ENCODE data around the gene SRGAP1.

Gene SRGAP1

DNA sequence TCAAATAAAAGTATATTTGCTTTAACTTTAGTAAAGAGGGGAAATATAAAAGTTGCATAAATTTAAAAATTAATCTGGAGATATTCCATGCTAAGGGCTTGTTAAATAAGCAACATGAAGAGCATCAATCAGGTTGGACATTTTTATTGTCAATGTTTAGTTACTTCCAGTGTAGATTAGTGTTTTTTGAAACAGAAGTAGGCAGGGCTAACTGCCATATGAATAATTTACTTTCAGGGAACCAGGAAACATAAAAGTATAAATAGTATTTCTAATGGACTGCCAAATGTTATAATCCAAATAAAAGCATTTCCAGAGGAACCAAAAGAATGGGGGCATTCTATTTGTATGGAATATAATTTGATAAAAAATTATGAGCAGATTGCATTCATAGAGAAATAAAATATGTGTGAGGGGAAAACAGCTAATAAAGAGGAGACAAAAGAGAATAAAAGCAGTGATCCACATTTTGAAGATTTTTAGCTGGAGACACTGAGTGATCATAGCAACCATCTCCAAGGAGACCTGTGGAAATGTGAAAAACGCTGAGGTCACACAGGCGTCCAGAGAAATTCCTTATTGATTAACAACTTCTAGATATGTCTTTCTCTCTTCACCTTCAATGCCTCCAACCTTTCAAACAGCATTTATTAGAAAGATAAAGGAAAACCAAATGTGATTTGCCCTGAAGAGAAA lies 70.8 kb downstream of the SRGAP1 start:
- TF ChIP-seq TAF1 (IDR thresholded peaks at IDR 0.05; ENCODE audit: borderline replicate concordance, low read depth, low read length): no peak
- TF ChIP-seq POLR2A (IDR thresholded peaks at IDR 0.05; ENCODE audit: low read depth, low read length): no peak
- no peak for TF ChIP-seq POLR2AphosphoS5 (IDR thresholded peaks at IDR 0.05; ENCODE audit: low read depth, low read length)

DNA sequence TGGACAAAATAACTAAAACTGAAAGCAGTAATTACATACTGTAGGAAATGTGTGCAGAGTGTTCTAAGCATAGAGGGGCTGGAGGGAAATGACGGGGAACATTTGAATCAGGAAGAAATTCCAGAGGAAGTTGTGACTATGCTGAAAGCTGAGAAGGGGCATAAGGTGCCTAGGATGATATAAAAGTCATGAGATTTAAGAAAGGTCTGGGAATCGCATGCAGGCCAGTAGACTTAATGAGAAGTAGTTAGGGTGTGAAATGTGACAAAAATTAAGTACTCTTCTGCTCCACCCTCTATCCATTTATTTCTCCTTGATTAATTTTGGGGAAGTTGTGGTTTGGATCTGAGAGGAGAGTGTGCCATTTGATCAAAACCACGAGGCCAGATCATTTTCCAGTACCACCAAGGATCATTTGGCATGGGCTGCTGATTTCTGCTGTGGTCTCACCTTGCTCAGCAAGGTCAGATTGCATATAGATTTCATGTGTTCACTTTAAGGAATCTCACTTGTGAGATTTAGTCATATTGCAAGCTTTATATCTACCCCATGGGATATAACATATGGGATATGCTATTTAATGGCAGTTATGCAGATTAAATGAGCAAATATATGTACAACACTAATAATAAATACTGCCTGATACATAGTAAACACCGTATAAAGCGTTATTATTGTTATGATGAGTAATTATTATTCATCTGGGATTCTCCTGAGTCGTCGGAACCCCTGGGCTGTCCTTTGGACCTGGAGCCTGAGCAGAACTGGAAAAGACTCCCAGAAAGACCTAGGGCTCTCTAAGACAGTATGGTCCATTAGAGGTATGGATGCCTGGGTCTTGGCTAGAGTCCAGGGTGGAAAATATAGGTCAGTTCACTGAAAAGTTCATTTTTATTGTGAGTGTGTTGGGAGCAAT lies 72.3 kb downstream of the SRGAP1 start:
- DNase-seq (ENCODE audit: insufficient read length) (no peak), FAIRE-seq (no peak)
- TF ChIP-seq TAF1 (IDR thresholded peaks at IDR 0.05; ENCODE audit: borderline replicate concordance, low read depth, low read length): no peak

More for the DNA sequence above, 70.8 kb downstream of the SRGAP1 start:
- DNase-seq (ENCODE audit: insufficient read length): no peak
- no peak for FAIRE-seq

GRCh38 chr12:63917477-63917862 lies 73.0 kb downstream of the SRGAP1 start:
- no peak for DNase-seq (ENCODE audit: insufficient read length)
- TF ChIP-seq POLR2A (IDR thresholded peaks at IDR 0.05; ENCODE audit: low read depth, low read length): no peak
- TF ChIP-seq POLR2AphosphoS5 (IDR thresholded peaks at IDR 0.05; ENCODE audit: low read depth, low read length): no peak
- TF ChIP-seq TAF1 (IDR thresholded peaks at IDR 0.05; ENCODE audit: borderline replicate concordance, low read depth, low read length): no peak
- FAIRE-seq: no peak

DNA sequence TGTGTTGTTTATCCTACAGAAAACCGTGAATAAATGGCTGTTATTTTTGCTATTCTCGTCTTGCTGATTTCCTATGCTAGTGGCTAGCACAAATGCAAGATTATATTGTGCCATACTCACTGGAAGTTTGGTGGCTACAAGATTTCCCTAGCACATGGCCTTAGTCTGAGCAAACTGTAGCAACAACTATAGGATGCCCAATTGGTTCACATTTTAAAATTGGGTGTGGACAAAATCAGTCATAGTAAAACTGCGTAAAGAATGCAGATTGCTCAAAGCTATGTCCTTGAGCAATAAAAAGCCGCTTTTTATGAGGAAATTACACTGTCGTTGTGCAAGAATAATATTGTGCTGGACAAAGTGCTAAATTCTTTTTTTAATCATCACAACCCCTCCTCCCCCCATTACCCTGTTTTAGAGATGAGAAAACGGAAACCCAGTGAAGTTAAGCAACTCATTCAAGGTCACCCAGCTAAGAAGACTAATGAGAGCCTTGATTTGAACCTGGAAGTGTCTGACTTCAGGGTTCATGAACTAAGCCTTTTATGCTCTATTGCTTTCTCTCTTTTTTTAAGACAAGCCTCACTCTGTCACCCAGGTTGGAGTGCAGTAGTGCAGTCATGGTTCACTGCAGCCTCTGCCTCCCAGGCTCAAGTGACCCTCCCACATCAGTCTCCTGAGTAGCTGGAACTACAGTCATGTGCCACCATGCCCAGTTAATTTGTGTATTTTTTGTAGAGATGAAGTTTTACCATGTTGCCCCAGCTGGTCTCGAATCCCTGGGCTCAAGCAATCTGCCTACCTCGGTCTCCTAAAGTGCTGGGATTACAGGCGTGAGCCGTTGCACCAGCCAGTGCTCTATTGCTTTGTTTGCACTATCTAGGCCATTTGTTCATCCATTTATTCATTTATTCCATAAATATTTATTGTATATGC lies 73.6 kb downstream of the SRGAP1 start:
- DNase-seq (ENCODE audit: insufficient read length) (no peak), FAIRE-seq (no peak)
- TF ChIP-seq POLR2AphosphoS5 (IDR thresholded peaks at IDR 0.05; ENCODE audit: low read depth, low read length) (no peak), TAF1 (IDR thresholded peaks at IDR 0.05; ENCODE audit: borderline replicate concordance, low read depth, low read length) (no peak), POLR2A (IDR thresholded peaks at IDR 0.05; ENCODE audit: low read depth, low read length) (no peak)

- TF ChIP-seq TAF1 (IDR thresholded peaks at IDR 0.05; ENCODE audit: borderline replicate concordance, low read depth, low read length) (no peak), POLR2A (IDR thresholded peaks at IDR 0.05; ENCODE audit: low read depth, low read length) (no peak)
- no peak for FAIRE-seq
- DNase-seq (ENCODE audit: insufficient read length): no peak
These were observed 74.3 kb downstream of the SRGAP1 start for GRCh38 chr12:63918800-63919300.

- DNase-seq (ENCODE audit: insufficient read length): no peak
- FAIRE-seq: no peak
- no peak for TF ChIP-seq POLR2AphosphoS5 (IDR thresholded peaks at IDR 0.05; ENCODE audit: low read depth, low read length)
- no peak for TF ChIP-seq POLR2A (IDR thresholded peaks at IDR 0.05; ENCODE audit: low read depth, low read length)
- no peak for TF ChIP-seq TAF1 (IDR thresholded peaks at IDR 0.05; ENCODE audit: borderline replicate concordance, low read depth, low read length)
These were observed 75.3 kb downstream of the SRGAP1 start for GRCh38 chr12:63919756-63920155.

DNA sequence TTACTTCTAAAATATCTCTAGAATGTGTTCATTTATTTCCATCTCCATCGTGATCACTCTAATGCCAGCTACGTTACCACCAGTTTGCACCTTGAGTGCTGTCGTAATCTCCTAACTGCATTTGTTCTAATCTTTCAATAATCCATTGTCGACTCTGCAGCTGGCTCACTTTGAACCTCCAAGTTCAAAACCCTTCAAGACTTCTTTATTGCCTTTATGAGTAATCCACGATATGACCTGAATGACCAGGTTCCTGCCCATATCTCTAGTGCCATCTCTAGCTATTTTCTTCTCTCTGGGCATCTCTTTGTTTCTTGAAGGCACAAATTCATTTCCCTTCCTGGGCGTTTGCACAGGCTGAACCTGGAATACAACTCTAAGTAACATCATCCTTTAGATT lies 76.7 kb downstream of the SRGAP1 start:
- FAIRE-seq: no peak
- no peak for TF ChIP-seq TAF1 (IDR thresholded peaks at IDR 0.05; ENCODE audit: borderline replicate concordance, low read depth, low read length)
- TF ChIP-seq POLR2A (IDR thresholded peaks at IDR 0.05; ENCODE audit: low read depth, low read length): no peak
- no peak for TF ChIP-seq POLR2AphosphoS5 (IDR thresholded peaks at IDR 0.05; ENCODE audit: low read depth, low read length)
- no peak for DNase-seq (ENCODE audit: insufficient read length)

GRCh38 chr12:63922474-63922873 lies 78.0 kb downstream of the SRGAP1 start:
- no peak for DNase-seq (ENCODE audit: insufficient read length)
- no peak for FAIRE-seq
- TF ChIP-seq TAF1 (IDR thresholded peaks at IDR 0.05; ENCODE audit: borderline replicate concordance, low read depth, low read length): no peak
- TF ChIP-seq POLR2A (IDR thresholded peaks at IDR 0.05; ENCODE audit: low read depth, low read length): no peak
- no peak for TF ChIP-seq POLR2AphosphoS5 (IDR thresholded peaks at IDR 0.05; ENCODE audit: low read depth, low read length)

DNA sequence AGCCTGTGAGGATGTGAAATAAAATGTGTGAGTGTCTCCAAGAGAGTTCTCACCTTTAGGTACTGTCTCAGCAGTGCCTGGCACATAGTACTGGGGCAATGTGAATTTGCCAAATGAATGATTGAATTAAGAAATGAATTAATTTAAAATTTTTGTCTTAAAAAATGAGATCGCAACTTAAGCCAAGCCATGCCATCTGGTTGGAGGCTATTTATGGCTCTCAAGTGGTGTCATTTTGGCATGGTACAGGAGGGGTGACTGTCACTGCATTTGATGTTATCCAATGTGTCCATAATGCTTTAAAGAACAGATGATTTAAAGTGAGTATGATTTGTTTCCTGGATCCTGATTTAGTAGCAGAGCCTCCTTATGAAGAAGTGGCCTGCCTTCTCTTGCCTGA lies 80.3 kb downstream of the SRGAP1 start:
- no peak for DNase-seq (ENCODE audit: insufficient read length)
- FAIRE-seq: no peak
- no peak for TF ChIP-seq POLR2A (IDR thresholded peaks at IDR 0.05; ENCODE audit: low read depth, low read length)
- no peak for TF ChIP-seq POLR2AphosphoS5 (IDR thresholded peaks at IDR 0.05; ENCODE audit: low read depth, low read length)
- no peak for TF ChIP-seq TAF1 (IDR thresholded peaks at IDR 0.05; ENCODE audit: borderline replicate concordance, low read depth, low read length)

DNA sequence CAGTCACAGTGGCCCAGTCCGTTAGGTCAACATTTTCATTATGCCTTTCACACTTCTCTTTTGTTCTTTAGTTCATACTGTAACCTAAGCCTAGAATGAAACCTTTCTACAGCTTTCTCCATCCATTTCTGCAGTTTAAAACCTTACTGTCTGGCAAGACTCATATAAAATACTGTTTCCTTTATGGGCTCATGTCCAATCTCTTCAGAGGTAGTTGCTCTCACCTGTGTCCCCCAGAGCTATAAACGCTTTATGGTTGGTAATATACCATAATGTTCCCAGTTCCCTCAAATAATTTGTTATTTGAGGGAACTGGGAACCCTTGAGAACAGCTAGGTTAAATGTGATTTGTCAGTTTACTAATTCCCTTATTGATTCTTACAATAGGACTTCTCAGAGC lies 83.0 kb downstream of the SRGAP1 start:
- FAIRE-seq (no peak), DNase-seq (ENCODE audit: insufficient read length) (no peak)
- no peak for TF ChIP-seq POLR2A (IDR thresholded peaks at IDR 0.05; ENCODE audit: low read depth, low read length)
- no peak for TF ChIP-seq TAF1 (IDR thresholded peaks at IDR 0.05; ENCODE audit: borderline replicate concordance, low read depth, low read length)
- TF ChIP-seq POLR2AphosphoS5 (IDR thresholded peaks at IDR 0.05; ENCODE audit: low read depth, low read length): no peak

DNA sequence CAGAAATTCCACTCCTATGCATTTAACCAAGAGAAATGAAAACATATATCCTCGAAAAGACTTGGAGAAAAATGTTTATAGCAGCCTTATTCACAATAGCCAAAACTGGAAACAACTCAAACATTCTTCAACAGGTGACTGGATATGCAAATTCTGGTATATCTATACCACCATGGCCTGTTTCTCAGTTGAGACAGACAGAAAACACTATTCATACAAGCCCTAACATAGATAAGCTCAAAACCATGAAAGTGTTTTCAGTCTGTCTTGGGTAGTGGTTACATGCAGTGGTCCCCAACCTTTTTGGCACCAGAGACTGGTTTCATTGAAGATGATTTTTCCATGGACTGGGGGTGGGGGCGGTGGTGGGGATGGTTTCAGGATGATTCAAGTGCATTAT lies 83.8 kb downstream of the SRGAP1 start:
- DNase-seq (ENCODE audit: insufficient read length): no peak
- no peak for FAIRE-seq

More for the DNA sequence above, 83.8 kb downstream of the SRGAP1 start:
- TF ChIP-seq POLR2AphosphoS5 (IDR thresholded peaks at IDR 0.05; ENCODE audit: low read depth, low read length) (no peak), POLR2A (IDR thresholded peaks at IDR 0.05; ENCODE audit: low read depth, low read length) (no peak), TAF1 (IDR thresholded peaks at IDR 0.05; ENCODE audit: borderline replicate concordance, low read depth, low read length) (no peak)
